GM18498 (cell line): ENCODE results near the gene ZFP36.
"Not testable (repeated sequence)": the region's sequence is repeated elsewhere in the genome, so short reads cannot be mapped to it uniquely, and the experiment has no call there.

Experiments
- ATAC-seq: cut with Tn5 transposase; IDR thresholded peaks from one replicate; pipeline ENCODE4 v1.9.1; 2021; ENCODE audit warnings: mild to moderate bottlenecking, moderate library complexity; ENCODE audit not compliant: unreplicated experiment

Gene ZFP36

DNA sequence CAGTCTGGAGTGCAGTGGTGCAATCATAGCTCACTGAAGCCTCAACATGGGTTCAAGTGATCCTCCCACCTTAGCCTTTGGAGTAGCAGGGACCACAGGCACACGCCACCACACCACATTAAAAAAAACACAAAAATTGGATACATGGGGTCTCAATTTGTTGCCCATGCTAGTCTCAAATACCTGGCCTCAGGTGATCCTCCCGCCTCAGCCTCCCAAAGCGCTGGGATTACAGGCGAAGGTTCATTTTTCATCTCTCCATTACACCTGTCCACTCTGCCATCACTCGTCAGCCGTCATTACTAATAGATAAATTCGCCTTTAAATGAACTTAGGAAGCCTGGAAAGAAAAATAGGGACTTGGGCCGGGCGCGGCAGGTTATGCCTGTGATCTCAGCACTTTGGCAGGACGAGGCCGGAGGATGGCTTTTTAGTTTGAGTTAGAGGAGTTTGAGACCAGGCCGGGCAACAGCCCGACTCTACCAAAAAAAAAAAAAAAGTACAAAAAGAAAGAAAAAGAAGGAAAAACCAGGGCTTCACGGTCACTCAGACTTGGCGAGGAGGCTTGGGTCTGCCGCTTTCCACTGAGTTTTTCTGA, 38.0 kb downstream of the ZFP36 start:
- no peak for ATAC-seq

DNA sequence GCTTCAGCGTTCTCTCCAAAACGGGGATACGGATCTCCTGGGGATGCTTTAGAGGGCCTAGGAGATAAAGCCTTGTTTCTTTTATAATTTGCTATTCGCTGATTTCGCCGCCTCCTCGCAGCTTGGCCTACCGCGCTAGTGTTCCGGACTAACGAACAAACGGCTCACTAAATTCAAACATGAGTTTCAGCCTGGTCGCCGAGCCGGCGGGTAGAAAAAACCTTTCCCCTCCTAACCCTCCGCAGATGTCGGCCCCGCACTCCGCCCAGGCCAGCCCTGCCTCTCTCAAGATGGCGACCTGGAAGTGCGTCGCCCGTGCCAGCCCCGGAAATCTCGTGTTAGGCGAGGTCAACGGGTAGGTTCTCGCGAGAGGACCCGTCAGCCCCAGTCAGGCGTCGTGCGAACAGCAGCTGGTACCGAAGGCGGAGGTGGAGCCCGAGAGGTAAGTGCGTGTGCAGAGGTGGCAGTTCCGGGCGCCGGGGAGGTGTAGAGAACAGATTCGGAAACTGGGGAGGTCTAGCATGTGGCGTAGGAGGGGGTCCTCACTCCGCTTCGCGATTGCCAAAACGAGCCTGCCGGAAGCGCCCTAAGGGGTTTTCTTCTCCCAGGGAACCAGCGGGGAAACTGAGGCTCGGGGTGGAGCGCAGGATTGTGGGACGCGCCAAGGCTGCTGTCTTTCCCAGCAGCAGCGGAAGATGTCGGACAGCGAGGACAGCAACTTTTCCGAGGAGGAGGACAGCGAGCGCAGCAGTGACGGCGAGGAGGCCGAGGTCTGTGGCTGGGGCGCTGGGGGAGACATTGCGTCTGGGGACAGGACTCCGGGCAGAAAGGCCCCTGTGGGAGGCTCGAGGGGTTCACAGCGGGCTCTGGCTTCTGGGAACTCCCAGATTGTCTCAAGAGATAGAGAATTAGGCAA, 38.8 kb downstream of the ZFP36 start, which contains the start of gene SUPT5H:
Gene SUPT5H, plus strand, starts transcription at position 387 of the 916 bp plus-strand sequence. Its CDS starts 309 bp downstream, at position 696.
- ATAC-seq = peak; percentile 88

DNA sequence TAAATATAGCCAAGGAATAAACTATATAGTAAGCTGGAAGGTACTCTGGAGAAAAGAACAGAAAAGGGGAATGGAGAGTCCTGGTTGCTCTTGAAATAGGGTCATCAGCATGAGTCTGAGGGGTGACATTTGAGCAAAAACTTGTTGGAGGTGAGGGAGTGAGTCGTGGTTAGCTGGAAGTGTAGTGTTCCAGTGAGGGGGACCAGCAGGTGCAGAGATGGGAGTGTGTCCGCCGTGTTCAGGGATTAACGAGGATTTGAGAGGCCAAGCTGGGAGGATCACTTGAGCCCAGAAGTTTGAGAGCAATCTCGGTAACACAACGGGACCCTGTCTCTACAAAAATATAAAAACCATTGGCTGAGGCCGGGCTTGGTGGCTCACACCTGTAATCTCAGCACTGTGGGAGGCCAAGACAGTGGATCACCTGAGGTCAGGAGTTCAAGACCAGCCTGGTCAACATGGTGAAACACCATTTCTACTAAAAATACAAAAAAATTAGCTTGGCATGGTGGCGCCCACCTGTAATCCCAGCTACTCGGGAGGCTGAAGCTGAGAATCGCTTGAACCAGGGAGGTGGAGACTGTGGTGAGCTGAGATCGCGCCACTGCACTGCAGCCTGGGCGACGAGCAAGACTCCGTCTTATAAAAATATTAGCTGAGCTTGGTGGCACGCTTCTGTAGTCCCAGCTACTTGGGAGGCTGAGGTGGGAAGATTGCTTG, 39.9 kb downstream of the ZFP36 start:
- ATAC-seq = no peak

DNA sequence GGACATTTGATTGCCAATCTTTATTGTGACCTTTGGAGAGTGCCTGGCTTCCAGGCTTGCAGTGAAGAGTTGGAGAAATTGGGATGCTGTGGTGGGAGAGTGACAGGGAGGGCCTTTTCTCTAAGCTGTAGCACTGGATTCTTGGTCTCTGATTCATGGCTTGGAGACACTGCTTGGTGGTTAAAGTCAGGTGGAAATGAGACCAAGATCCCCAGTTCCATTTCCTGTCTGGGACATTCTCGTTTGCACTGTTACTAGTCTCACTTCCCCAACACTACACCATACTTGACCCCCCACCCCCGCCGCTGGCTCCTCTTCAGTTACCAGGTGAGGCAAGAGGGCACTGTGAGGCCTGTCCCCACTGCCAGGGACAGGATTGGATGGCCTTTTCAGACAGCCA, 41.6 kb downstream of the ZFP36 start:
- peak; percentile 32 for ATAC-seq

DNA sequence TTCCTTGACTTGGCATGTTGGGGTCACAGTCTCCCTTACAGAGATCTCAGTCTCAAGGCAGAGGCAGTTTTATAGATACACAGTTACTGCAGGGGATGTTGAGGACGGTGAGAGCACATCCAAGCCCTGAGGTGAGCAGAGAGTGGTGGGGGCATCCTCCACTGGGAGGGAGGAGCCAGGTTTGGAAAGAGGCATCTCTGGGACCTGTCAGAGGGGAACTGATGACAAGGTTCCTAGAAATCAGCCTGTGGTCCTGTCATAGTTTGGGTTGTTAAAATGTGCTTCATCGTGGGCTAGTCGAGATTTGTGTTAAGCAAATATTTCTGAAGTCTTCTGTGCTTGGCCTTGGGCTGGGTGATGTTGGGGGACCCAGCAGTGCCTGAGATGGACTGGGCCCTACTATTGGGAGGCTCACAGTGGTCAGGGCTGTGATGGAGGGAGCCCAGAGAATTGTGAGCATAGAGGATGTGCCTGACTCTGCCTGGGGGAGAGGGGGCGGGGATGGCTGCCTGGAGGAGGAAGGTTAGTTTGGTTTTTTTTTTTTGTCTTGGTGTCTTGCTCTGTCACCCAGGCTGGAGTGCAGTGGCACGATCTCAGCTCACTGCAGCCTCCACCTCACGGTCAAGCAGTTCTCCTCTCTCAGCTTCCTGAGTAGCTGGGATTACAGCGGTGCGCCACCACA, 42.6 kb downstream of the ZFP36 start:
- no peak for ATAC-seq

DNA sequence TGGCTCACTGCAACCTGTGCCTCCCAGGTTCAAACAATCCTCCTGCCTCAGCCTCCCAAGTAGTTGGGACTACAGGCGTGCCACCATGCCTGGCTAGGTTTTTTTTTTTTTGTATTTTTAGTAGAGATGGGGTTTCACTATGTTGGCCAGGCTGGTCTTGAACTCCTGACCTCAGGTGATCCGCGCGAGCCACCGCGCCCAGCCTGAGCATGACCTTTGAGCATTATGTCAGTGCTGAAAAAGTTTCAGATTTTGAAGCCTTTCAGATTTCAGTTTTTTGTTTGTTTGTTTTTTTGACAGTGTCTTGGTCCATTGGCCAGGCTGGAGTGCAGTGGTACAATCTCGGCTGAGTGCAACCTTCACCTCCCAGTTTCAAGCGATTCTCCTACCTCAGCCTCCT, 44.6 kb downstream of the ZFP36 start:
- ATAC-seq = not testable (repeated sequence)
